Measurements from ENCODE around the gene FGD3.

FGD3 gene

DNA sequence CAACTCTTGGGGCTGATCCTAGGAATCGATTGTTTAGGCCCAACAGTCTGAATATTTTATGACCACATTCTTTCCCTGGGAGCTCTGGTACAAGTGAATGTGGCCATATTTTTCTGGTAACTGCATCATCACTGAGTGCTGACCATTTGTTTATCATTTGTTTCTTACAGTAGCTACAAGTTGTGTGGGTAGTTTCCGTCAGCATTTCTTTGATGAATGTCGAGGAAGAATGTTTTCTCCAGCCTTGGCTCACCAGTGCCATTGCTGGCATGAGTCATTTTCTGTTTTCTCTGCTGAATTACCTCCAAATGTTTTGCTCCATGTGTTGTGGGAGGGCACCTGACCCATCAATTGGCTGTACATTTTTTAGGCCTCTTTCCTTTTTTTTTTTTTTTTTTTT lies 134.6 kb downstream of the FGD3 start:
- peak; percentile 57 for DNase-seq (ENCODE audit: low read depth)
- no peak for TF ChIP-seq CTCF (conservative IDR thresholded peaks at IDR 0.05; ENCODE audit: low read depth, low read length)
- H3K4me3 ChIP-seq (ENCODE audit: low read depth, low read length): no peak overlapping the region

- no peak for DNase-seq (ENCODE audit: low read depth)
- no peak overlapping the region for H3K4me3 ChIP-seq (ENCODE audit: low read depth, low read length)
- no peak for TF ChIP-seq CTCF (conservative IDR thresholded peaks at IDR 0.05; ENCODE audit: low read depth, low read length)
These were observed 135.6 kb downstream of the FGD3 start for GRCh38 chr9:93082841-93083411.

- no peak for DNase-seq (ENCODE audit: low read depth)
- H3K4me3 ChIP-seq (ENCODE audit: low read depth, low read length): no peak overlapping the region
- TF ChIP-seq CTCF (conservative IDR thresholded peaks at IDR 0.05; ENCODE audit: low read depth, low read length): no peak
These were observed 136.5 kb downstream of the FGD3 start for GRCh38 chr9:93083592-93084470.

DNA sequence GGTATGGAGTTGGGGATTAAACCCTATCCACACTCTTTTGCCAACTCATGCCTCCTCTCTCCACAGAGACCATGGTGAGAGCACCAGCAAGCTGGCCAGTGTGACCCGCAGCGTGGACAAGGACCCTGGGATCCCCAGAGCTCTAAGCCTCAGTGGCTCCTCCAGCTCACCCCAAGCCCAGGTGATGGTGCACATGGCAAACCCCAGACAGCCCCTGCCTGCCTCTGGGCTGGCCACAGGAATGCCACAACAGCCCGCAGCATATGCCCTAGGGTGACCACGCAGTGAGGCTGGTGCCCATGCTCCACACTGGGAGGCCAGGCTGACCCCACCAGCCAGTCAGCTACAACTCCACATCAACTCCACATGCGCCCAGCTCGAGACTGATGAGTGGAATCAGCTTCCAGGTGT lies 137.2 kb downstream of the FGD3 start:
- no peak overlapping the region for H3K4me3 ChIP-seq (ENCODE audit: low read depth, low read length)
- no peak for TF ChIP-seq CTCF (conservative IDR thresholded peaks at IDR 0.05; ENCODE audit: low read depth, low read length)
- DNase-seq (ENCODE audit: low read depth): no peak

- no peak overlapping the region for H3K4me3 ChIP-seq (ENCODE audit: low read depth, low read length)
- no peak for DNase-seq (ENCODE audit: low read depth)
- TF ChIP-seq CTCF (conservative IDR thresholded peaks at IDR 0.05; ENCODE audit: low read depth, low read length): no peak
These were observed 138.4 kb downstream of the FGD3 start for GRCh38 chr9:93085676-93086075.

All from choroid plexus epithelial cell (primary cell).